ENCODE data around the gene VPS26B. TPM values are rescaled to one million over a fixed set of nuclear protein-coding genes. Genes with fewer than 3 reads are reported as not detected.
A peak's percentile ranks its signal among the peaks of the same experiment; 100 is the strongest.
"Not testable (repeated sequence)": the region's sequence is repeated elsewhere in the genome, so short reads cannot be mapped to it uniquely, and the experiment has no call there.

The VPS26B gene
- 24.1 TPM for total RNA-seq

DNA sequence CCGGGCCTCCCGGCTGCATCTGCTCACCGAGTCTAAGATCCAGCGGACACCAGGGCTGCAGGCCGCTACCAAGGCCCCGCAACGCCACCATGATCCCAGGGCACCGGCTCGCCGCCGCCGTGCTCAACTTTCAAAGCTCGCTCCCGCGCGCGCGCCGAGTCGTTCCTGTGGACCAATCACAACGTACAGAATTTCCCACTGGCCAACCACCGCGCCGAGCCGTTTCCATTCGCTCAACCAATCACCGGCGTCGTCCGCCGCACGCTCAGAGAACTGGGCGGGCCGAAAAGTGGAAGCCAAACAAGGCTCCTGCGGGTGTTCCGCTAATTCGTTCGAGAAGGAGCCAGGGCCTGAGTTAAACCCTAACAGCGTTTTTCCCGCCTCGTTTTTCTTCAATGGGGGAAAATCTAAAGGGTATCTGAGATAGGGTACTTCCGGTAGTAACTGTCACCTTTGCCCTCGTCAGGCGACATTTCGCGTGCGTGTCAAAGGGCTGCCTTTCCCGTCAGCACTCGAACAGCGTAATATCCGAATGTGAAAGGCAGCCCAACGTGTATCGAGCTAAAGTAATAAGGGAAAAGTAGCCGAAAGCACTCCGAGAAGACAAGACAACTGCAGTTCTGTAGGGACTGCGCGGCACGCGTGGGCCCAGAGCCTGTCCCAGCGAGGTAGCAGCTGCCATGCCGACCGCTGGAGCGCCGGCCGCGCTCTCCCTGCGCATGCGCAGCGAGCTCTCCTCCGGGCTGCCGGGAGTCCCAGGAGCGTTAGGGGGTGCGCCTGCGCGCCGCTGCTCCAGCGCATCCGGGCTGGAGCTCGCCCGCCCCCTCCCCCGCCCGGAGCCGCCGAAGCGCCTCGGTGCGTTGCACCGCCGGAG is at the start of gene VPS26B, which contains the start of gene NCAPD3:
VPS26B (plus strand) TSS at position 836 of the 874 bp plus-strand sequence. CDS start 452 bp downstream, outside the sequence.
NCAPD3 (minus strand) TSS at position 132 of the 874 bp plus-strand sequence; CDS start at position 91, 41 bp downstream.
- peak; percentile 96 for ATAC-seq

DNA sequence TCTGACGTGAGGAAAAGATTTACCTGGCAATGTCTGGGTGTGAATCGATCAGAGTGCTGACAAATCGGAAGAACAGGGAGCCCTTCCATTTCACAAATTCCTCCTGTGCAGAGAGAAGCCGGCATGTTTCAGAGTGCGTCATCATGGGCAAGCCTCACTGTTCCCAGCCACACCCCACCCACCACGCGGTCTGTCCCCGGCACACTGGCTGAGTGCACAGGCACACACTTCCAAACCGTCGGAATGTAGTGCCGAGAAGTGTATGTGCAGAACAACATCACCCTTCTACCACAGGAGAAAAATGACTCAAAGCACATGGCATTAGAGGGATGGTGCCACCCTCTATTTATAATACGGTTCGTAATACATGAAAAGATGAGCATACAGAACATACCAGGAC is 48.2 kb upstream of the VPS26B start:
- ATAC-seq = no peak

DNA sequence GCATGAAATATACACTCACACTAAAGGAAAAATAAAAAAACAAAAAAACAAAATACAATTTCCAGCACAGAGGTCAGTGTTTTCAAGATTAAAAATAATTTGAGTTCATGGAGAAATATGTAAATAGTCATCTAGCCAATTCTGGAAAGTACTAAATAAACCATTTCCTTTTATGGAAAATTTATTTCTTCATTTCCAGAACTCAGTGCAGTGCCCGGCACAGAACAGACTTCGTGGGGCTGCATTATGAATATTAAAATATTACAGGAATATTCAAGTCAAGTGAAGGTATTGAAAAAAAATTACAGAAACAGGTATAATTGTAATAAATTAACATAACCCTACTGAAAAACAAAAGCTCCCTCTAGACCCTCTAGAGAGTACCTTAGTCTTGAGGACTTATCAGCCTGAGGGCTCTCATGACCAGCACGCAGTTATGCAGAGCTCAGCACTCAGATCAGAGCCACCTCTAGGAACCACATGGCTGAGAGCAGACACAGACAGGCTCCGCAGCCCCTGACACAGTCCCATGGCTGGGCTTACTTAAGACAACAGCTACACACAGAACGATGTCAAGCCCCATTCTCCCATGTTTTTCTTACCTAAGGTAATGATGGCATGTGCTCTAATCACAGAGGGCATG is 46.3 kb upstream of the VPS26B start:
- no peak for ATAC-seq

DNA sequence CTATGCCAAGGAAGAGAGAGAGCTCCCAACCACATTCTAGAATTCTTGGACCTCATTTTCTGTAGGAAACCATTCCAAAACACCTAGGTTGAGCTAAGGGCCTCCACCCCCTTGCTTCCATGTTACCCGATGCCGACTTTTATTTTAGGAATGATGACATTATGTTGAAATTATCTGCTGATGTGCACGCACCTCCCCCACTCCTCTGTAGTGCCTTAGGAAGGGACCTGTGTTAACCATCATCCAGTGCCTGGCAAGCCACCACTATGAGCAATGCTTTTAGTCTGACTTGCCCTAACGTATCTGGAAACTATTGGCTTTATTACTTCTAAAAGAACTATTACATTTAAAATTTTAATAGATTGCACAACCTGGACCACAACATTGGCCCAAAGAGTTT is 42.8 kb upstream of the VPS26B start:
- ATAC-seq = no peak

DNA sequence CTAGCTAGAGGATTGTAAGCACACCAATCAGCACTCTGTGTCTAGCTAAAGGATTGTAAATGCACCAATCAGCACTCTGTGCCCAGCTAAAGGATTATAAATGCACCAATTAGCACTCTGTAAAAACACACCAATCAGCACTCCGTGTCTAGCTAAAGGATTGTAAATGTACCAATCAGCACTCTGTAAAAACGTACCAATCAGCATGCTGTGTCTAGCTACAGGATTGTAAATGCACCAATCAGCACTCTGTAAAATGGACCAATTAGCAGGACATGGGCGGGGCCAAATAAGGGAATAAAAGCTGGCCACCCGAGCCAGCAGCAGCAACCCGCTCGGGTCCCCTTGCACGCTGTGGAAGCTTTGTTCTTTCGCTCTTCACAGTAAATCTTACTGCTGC is 36.4 kb upstream of the VPS26B start:
- ATAC-seq = not testable (repeated sequence)

DNA sequence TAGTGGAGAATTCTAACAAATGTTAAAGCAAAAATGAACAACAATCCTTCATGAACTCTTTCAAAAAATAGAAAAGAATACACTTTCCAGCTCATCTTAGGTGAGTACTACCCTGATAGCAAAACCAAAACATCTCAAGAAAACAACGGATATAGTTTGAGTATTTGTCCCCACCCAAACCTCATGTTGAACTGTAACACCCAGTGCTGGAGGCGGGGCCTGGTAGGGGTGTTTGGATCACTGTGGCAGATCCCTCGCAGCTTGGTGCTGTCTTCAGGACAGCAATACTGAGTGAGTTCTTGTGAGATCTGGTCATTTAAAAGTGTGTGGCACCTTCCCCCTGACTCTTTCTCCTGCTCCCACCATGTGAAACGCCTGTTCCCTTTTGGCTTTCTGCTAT is 27.7 kb upstream of the VPS26B start:
- ATAC-seq = no peak

DNA sequence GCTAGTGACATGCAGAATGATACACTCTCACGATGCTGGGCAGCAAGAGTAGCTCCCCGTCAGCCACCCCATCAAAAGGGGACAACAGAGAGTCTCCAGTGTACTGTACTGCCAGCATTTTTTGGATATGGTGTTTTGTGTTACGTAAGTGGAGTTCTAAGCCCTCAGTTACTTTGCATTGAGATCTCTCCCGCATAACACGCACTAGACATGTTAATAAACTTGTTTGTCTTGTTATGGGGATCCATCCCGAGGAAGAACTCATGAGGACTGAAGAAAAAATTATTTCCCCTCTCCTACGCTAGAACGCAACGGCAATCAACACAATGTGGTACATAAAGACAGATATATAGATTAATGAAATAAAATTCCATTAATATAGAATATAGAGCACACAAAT is 24.9 kb upstream of the VPS26B start:
- ATAC-seq = no peak

DNA sequence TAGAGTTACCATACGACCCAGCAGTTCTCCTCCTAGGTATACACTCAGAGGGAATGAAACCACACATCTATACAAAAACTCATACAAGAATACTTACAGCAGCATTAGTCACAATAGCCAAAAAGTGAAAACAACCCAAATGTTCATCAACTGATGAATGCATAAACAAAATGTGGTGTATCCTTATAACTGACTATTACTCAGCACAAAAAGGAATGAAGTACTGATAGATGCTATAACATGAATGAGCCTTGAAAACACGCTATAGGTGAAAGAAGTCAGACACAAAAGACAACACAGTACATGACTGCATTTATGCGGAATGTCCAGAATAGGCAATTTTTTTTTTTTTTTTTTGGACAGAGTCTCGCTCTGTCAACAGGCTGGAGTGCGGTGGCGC is 23.8 kb upstream of the VPS26B start:
- ATAC-seq = no peak

DNA sequence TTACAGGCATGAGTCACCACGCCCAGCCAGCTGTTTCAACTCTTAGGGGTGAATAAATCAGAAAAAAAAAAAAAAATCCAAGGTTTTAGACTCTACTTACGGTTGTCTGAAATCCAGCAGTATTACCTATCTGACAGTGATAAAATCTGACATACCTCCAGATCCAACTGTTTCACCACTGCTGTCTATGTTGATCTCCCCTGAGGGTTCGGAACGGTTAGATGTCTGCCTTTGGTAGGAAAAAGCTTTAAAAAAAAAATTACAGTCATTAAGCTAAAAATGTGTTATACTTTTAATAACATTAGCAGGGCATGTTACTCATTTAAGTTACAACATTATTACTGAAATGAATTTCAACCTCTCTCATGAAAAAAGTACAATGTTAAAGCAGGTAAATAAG is 21.8 kb upstream of the VPS26B start:
- ATAC-seq = no peak

DNA sequence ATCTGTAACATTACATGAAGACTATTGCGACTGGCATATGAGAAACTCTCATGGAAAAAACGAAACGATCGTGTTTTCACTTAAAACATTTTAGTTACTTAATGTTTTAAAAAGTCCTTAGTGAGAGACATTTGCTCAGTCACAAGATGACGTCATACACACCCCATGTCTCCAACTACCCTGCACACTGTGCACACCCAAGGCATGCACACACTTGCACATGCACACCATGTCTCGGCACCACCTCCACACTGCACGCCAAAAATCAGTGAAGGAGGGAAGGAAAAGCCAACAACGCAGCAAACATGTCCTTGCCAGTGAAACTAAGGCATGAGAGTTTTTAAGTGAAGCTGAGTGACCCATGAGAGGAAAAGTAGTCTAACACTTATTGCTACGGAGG is 18.7 kb upstream of the VPS26B start:
- peak; percentile 79 for ATAC-seq

DNA sequence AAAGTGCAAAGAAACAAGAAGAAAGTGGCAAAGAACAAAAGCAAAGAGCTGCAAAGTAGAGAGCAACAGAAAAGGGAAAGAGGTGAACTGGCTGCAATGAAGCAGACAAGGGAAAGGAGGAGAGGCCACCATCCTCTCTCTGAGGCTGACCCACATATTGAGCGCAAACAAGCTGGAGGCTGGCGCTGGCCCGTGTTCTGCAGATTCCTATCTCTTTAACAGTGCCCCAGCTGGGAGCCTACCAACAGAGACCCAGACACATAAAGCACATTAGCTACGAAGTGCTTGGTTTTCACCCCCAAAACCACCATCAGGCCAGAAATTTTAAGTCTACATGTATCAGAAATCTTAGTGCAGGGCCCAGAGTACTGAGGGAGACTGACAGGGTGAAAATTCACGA is 18.3 kb upstream of the VPS26B start:
- ATAC-seq = no peak

DNA sequence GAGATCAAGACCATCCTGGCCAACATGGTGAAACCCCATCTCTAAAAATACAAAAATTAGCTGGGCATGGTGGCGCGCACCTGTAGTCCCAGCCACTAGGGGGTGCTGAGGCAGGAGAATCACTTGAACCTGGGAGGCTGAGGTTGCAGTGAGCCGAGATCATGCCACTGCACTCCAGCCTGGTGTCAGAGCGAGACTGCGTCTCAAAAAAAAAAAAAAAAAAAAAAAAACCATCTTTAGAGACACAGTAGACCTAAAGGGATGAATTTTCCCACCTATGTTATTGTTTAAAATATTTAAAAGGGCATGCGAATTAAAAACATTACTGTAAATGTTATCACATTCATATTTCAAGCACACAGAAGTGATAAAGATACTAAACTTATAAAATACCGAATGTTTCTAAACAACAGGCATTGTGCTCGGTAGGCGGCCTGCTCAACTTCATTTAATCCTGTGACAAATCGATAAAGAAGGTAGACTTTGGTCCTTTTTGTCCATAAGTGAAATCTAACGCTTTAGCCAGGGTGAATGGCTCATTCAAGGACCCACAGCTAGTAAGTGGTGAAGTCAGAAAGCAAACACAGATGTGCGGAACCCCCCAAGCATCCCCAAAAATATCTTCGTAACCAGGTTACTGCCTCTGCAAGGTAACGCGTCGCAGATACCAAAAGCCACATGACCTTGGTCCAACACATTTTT is 16.8 kb upstream of the VPS26B start:
- no peak for ATAC-seq

DNA sequence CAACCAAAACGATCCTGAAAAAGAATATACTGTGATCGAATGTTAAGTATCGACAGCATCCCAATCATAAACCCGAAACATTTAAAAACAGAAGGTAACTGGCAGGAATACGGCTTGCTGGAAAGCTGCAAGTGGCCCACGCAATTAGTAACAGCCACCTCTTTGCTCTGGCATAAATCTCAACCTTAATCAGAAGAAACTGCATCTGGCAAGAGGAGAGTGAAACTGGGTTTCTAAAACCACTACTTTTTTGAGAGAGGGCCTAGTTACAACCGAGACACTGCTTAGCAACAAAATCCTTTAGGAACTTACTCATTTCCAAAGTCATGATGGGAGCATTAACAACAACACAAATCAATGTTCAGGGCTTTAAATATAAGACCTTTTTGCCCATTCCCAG is 8.6 kb upstream of the VPS26B start:
- no peak for ATAC-seq

DNA sequence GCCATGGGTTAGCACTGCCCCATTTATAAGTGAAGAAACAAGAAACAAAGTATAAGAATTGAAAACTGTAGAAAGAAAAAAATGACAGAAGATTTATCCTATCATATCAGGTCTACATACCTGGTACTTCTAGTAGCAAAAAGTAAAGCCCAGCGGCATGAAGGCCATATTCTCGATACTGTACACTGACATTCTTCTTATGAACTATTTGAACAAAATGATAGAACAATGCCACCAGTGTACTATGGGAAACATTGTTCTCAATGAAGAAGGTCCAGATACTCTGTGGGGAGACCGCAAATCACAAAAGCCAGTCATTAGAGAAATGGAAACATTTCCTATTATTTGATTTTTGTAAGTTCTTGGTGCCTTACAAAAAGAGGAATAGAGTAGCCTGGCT is 7.7 kb upstream of the VPS26B start:
- ATAC-seq = no peak

DNA sequence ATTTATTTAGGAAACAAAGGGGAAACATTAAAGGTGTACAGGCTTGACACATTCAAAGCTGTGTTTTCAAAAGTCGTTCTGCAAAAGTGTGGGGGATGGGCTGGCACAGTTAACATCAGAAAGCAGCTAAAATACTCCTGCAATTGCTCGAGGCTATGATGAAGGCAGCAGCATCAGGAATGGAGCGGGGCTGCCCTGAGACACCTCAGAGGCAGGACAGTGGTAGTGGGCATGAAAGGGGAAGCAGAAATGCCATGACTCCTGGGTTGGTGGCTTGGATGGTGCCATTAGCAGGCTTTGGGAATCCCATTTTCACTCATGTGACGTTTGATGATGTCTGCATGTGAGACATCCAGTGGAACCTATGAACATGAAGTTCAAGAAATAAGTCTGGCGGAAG is 1.4 kb upstream of the VPS26B start:
- ATAC-seq = no peak

DNA sequence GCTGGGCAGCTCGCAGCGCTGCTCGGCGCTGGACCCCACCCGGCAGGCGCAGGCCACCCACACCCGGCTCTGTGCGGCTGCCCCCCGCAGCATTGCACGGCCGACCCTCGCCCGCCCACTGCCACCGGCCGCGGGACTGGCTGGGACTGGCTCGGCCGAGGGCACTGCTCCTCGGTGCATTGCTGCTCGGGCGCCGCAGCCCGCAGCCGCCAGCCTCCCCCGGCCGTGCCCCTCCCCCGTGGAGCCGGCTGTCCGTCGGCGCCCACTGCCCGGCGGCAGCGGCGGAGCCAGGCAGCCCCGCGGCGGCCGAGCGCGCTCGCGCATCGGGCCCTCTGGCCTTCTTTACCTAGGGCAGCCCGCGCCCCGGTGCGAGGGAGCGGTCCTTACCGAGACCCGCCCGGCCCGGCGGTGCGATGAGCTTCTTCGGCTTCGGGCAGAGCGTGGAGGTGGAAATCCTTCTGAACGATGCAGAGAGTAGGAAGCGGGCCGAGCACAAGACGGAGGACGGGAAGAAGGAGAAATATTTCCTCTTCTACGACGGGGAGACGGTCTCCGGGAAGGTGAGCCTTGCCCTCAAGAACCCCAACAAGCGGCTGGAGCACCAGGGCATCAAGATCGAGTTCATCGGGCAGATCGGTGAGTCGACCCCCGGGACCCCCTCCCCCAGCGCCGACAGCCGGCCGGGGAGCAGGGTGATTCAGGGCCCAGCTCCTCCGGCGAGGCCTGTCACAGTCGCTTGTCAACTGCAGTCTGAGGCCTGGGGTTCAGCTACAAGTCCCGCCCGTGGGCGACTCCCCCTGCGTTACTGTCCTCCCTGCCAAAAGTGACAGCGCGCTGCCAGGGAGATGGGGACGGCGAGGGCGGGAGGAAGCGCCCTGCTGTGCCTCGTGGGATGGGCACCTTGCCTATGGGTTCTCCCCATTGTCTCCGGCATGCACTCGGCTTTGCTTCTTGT is 516 bp downstream of the VPS26B start:
- ATAC-seq = peak; percentile 20

DNA sequence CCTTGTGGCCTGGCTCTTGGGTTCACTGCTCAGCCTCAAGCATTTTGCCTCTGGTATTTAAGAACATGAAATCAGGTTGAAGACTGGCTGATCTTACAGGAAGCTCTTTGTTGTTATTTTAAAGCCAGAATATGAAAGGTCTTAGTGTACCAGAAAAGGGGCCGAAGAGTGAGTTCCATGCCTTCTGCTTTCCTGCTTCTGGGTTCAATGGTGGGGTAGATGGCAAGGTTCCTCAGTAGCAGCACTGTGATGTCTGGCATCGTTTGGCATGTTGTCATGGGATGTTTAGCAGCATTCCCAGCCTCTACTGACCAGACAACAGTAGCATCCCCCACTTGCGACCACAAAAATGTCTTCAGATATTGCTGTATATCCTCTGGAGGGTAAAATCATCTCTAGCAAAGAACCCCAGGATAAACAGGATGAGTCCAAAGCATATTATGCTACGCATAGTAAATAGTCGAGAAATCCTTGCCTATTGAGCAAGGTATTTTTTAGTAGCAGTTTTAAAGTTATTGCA is 2.4 kb downstream of the VPS26B start:
- ATAC-seq = no peak

DNA sequence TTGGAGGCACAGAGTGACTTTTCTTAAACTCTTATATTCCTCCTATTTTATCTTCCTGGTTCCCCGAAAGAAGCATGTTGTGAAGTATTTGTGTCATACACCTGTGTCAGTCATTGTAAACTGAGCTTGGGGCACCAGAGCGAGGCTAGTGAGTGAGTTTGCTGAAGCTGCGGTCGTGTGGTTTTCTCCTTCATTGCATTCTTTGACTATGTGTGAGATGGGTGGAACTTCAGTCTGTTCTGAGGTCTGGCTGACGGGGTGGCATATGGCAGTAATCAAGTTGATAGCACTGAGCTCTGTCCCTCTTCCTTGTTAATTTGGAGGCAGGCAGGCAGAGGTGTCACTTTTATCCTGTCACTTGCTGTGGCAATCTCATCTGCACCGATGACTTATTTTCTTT is 4.2 kb downstream of the VPS26B start:
- ATAC-seq = no peak

DNA sequence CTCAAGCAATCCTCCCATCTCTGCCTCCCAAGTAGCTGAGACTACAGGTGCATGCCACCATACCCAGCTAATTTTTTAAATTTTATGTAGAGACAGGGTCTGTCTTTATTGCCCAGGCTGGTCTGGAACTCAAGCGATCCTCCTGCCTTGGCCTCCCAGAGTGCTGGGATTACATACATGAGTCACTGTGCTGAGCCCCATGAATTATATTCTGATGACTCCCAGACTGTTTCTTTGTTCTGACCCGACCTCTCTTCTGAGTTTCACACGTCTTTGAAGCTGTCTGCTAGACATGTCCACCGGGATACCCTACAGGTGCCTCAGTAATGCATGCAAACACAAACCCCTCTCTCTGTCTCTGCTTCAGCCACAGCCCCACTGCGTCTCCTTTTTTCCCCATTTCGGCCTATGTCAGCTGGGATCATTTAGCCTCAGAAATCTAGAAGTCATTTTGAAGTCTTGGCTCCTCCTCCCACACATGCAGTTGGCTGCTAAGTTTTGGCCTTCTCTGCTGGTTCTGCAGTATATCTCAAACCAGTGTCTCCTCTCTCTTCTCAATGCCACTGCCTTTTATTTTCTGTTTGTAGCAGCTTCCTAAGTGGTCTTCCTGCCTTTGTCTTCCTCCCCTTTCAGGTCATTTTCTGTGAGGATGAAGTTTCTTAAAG is 4.8 kb downstream of the VPS26B start:
- ATAC-seq = no peak

DNA sequence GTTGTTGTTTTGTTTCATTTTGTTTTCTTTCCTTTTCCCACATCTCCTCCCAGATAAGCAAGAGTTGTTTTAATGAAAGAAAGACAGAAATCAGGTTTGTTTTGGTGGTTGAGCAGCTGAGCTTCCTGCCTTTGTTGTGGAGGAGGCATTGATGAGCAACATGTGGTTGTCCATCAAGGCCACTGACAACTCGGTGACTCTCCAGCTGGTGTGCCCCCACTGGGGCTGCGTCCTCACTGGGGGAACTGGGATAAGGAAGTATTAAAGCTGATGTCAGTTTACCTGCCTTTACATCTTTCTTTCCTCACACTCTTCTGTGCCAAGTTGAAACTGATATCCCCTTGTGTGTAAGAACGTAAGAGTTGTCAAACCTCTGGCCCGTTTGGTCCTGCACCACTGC is 5.9 kb downstream of the VPS26B start:
- no peak for ATAC-seq

DNA sequence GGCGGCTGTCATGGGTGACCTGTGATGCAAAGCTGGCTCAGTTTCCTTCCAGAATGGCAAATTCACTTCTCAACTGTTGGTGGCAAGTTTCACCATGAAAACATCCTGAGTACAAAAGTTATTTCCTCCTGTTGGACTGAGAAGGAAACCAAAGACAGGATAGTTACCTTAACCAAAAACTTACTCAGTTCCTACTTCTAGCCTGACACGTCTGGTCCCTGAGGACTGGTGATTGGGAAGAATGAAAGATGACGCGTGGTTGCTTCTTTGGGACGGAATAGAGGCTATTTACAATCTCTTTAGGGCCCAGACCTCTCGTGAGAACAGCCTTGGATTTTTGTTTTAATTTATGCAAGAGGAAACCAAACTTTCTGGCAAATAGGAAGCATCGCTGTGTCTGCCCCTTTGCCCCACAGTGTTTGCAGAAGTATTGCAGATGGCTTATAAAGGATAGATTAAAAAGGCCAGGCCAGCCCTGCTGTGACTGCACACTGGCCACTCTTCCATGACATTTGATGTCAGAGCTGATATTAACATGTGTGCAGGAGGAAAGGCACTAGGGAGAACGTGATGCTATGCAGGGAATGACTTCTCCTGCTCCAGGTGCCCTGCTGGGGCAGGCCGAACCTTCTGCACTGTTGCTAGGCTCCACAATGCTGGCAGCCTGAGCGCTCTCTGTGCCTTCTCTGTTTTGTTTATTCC is 7.6 kb downstream of the VPS26B start:
- no peak for ATAC-seq

Data from esophagus mucosa (tissue), 1 donor.